Panc1 (cell line): ENCODE measurements around the gene DNPEP.

Experiments
- POLR2AphosphoS5 ChIP-seq: IDR thresholded peaks from 2 replicates; pipeline ENCODE4 v1.6.1; 2012; ENCODE audit warnings: mild to moderate bottlenecking, low read depth, low read length, moderate library complexity
- SIN3A ChIP-seq: IDR thresholded peaks from 2 replicates; pipeline ENCODE4 v1.6.1; 2012; ENCODE audit warnings: low read depth, mild to moderate bottlenecking, low read length, moderate library complexity, borderline replicate concordance; ENCODE audit not compliant: insufficient read depth
- TCF7L2 ChIP-seq: IDR thresholded peaks from 2 replicates; pipeline ENCODE4 v1.6.1; 2011; ENCODE audit warnings: mild to moderate bottlenecking, low read depth, low read length, inconsistent platforms
- TF ChIP-seq, protein P1 (sequence below): fragments of 450-650 bp; IDR thresholded peaks from 2 replicates; pipeline ENCODE4 v1.5.1; 2017; ENCODE audit warnings: mild to moderate bottlenecking
- TF ChIP-seq, protein P2 (sequence below), 2 experiments: IDR thresholded peaks; 2 replicates each; pipeline ENCODE4 v1.6.1; 2011 to 2012; ENCODE audit warnings: low read depth in 2 of 2, control low read depth in 1 of 2, low read length in 1 of 2, mild to moderate bottlenecking in 1 of 2, moderate library complexity in 1 of 2; ENCODE audit not compliant: insufficient read depth in 1 of 2

DNA sequence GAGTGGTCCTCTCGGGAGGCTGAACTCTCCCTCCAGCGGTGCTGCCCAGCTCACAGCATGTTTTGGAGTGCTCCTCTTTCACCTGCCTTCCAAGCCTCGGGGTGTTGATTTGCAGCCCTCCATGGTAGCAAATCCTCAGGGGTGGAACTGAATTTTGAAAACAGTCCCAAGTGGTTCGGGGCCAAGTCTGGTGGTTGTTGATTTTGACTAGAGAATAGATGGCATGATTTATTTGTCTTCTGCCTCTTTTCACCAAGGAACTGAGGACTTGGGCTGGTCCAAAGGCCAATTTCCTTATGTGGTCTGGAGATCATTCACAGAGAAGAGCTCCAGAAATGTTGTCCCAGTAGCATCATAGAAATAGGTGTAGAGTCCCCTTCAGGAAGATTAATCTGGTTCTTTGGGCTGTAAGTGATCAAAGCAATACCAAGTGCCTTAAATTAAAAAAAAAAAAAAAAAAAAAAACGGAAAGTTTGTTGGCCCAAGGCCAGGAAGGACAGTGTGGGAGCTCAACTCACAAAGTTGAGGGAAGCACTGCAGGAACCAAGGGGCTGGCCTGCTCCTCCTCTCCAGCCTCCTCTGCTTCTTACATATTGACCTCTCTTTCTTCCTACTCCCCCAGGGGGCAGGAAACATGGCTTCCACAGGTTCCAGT, 28.0 kb upstream of the DNPEP start:
- TF ChIP-seq, protein P1, sequence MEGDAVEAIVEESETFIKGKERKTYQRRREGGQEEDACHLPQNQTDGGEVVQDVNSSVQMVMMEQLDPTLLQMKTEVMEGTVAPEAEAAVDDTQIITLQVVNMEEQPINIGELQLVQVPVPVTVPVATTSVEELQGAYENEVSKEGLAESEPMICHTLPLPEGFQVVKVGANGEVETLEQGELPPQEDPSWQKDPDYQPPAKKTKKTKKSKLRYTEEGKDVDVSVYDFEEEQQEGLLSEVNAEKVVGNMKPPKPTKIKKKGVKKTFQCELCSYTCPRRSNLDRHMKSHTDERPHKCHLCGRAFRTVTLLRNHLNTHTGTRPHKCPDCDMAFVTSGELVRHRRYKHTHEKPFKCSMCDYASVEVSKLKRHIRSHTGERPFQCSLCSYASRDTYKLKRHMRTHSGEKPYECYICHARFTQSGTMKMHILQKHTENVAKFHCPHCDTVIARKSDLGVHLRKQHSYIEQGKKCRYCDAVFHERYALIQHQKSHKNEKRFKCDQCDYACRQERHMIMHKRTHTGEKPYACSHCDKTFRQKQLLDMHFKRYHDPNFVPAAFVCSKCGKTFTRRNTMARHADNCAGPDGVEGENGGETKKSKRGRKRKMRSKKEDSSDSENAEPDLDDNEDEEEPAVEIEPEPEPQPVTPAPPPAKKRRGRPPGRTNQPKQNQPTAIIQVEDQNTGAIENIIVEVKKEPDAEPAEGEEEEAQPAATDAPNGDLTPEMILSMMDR, result no peak
- no peak for TF ChIP-seq POLR2AphosphoS5
- TF ChIP-seq, protein P2, sequence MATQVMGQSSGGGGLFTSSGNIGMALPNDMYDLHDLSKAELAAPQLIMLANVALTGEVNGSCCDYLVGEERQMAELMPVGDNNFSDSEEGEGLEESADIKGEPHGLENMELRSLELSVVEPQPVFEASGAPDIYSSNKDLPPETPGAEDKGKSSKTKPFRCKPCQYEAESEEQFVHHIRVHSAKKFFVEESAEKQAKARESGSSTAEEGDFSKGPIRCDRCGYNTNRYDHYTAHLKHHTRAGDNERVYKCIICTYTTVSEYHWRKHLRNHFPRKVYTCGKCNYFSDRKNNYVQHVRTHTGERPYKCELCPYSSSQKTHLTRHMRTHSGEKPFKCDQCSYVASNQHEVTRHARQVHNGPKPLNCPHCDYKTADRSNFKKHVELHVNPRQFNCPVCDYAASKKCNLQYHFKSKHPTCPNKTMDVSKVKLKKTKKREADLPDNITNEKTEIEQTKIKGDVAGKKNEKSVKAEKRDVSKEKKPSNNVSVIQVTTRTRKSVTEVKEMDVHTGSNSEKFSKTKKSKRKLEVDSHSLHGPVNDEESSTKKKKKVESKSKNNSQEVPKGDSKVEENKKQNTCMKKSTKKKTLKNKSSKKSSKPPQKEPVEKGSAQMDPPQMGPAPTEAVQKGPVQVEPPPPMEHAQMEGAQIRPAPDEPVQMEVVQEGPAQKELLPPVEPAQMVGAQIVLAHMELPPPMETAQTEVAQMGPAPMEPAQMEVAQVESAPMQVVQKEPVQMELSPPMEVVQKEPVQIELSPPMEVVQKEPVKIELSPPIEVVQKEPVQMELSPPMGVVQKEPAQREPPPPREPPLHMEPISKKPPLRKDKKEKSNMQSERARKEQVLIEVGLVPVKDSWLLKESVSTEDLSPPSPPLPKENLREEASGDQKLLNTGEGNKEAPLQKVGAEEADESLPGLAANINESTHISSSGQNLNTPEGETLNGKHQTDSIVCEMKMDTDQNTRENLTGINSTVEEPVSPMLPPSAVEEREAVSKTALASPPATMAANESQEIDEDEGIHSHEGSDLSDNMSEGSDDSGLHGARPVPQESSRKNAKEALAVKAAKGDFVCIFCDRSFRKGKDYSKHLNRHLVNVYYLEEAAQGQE (IDR thresholded peaks at IDR 0.05; ENCODE audit: insufficient read depth in 1 of 2, low read depth in 2 of 2, low read length in 1 of 2), result no peak
- TF ChIP-seq TCF7L2, result no peak
- TF ChIP-seq SIN3A, result no peak
